Activated CD4-positive, CD25-positive, alpha-beta regulatory T cell treated with anti-CD3 and anti-CD28 coated beads, Interleukin-2, amount 50 U/mL, for 16 hours (primary cell): ENCODE results near the gene ARNT2.

Experiments
- DNase-seq: peaks from one replicate; pipeline ENCODE4 v3.0.0-alpha.2; 2020; ENCODE audit warnings: low read depth, low spot score

ARNT2 gene

GRCh38 chr15:80442728-80443403 is 38.7 kb downstream of the ARNT2 start:
- no peak for DNase-seq

- no peak for DNase-seq
Measured at GRCh38 chr15:80444680-80445251, 40.6 kb downstream of the ARNT2 start.

- DNase-seq, result no peak
Measured at GRCh38 chr15:80445300-80446041, 41.3 kb downstream of the ARNT2 start.

GRCh38 chr15:80447077-80447476 is 42.9 kb downstream of the ARNT2 start:
- DNase-seq, result no peak

GRCh38 chr15:80449825-80450224 is 45.6 kb downstream of the ARNT2 start:
- DNase-seq, result no peak

- no peak for DNase-seq
Measured at GRCh38 chr15:80450811-80451321, 46.7 kb downstream of the ARNT2 start.

GRCh38 chr15:80452166-80452565 is 48.0 kb downstream of the ARNT2 start:
- no peak for DNase-seq

GRCh38 chr15:80455051-80455648 is 51.0 kb downstream of the ARNT2 start:
- no peak for DNase-seq

GRCh38 chr15:80455668-80456442 is 51.7 kb downstream of the ARNT2 start:
- DNase-seq, result peak; percentile 5

GRCh38 chr15:80456517-80457492 is 52.6 kb downstream of the ARNT2 start:
- DNase-seq, result no peak

GRCh38 chr15:80457896-80458295 is 53.7 kb downstream of the ARNT2 start:
- no peak for DNase-seq

GRCh38 chr15:80458580-80458979 is 54.4 kb downstream of the ARNT2 start:
- DNase-seq, result no peak

- no peak for DNase-seq
Measured at GRCh38 chr15:80459380-80459779, 55.2 kb downstream of the ARNT2 start.

- DNase-seq, result no peak
Measured at GRCh38 chr15:80459818-80460217, 55.6 kb downstream of the ARNT2 start.

- DNase-seq, result no peak
Measured at GRCh38 chr15:80461356-80462095, 57.3 kb downstream of the ARNT2 start.

- no peak for DNase-seq
Measured at GRCh38 chr15:80462111-80462510, 57.9 kb downstream of the ARNT2 start.

- DNase-seq, result no peak
Measured at GRCh38 chr15:80462836-80463512, 58.8 kb downstream of the ARNT2 start.

GRCh38 chr15:80464951-80465625 is 60.9 kb downstream of the ARNT2 start:
- no peak for DNase-seq
